ENCODE measurements around the gene CHCT1.

Gene CHCT1

GRCh38 chr17:60391471-60392041, 30.7 kb upstream of the CHCT1 start (continued):
- TF ChIP-seq PRDM10 (tag by site-specific recombination; IDR thresholded peaks at IDR 0.05) (peak; percentile 68), ZNF221 (tag by site-specific recombination; IDR thresholded peaks at IDR 0.05; ENCODE audit: borderline replicate concordance) (no peak), ZNF692 (tag by site-specific recombination; IDR thresholded peaks at IDR 0.05) (peak; percentile 10; the same call in 1 of the 2 replicates), MYNN (tag by site-specific recombination; IDR thresholded peaks at IDR 0.05; ENCODE audit: borderline replicate concordance) (peak; percentile 30; the same call in 1 of the 2 replicates), ZBTB20 (tag by site-specific recombination; IDR thresholded peaks at IDR 0.05) (peak; percentile 37; the same call in 1 of the 2 replicates), ZNF404 (tag by site-specific recombination; IDR thresholded peaks at IDR 0.05) (no peak), TRIM28 (IDR thresholded peaks at IDR 0.05; ENCODE audit: borderline replicate concordance, low read length) (no peak), ZNF585B (tag by site-specific recombination; IDR thresholded peaks at IDR 0.05) (no peak), ZNF140 (tag by site-specific recombination; IDR thresholded peaks at IDR 0.05) (no peak), ZNF658 (tag by site-specific recombination; IDR thresholded peaks at IDR 0.05) (no peak), ZNF580 (tag by site-specific recombination; IDR thresholded peaks at IDR 0.05) (peak; percentile 58; the same call in 1 of the 2 replicates), MEIS1 (CRISPR knock-in tag; IDR thresholded peaks at IDR 0.05; ENCODE audit: borderline replicate concordance) (no peak), PRDM2 (tag by site-specific recombination; IDR thresholded peaks at IDR 0.05; ENCODE audit: borderline replicate concordance) (no peak; the same call in 1 of the 2 replicates), ZNF335 (tag by site-specific recombination; conservative IDR thresholded peaks at IDR 0.05) (peak; percentile 96), ZNF561 (tag by site-specific recombination; IDR thresholded peaks at IDR 0.05; ENCODE audit: borderline replicate concordance) (no peak), ZNF792 (tag by site-specific recombination; IDR thresholded peaks at IDR 0.05) (peak; percentile 88; the same call in 1 of the 2 replicates), ZNF146 (tag by site-specific recombination; IDR thresholded peaks at IDR 0.05) (no peak), ZFP3 (tag by site-specific recombination; IDR thresholded peaks at IDR 0.05; ENCODE audit: low read depth) (no peak), ZNF629 (tag by site-specific recombination; IDR thresholded peaks at IDR 0.05) (no peak), ZBTB26 (tag by site-specific recombination; optimal IDR thresholded peaks at IDR 0.05) (no peak), ZSCAN16 (tag by site-specific recombination; IDR thresholded peaks at IDR 0.05) (no peak), ZSCAN23 (tag by site-specific recombination; IDR thresholded peaks at IDR 0.05) (0 out of 2 replicates have a peak, but pooled peaks have one; percentile 17), ZNF19 (tag by site-specific recombination; IDR thresholded peaks at IDR 0.05; ENCODE audit: low read depth) (no peak), ZNF623 (tag by site-specific recombination; IDR thresholded peaks at IDR 0.05) (no peak), ZNF423 (tag by site-specific recombination; IDR thresholded peaks at IDR 0.05) (peak; percentile 89), ZNF660 (tag by site-specific recombination; IDR thresholded peaks at IDR 0.05) (no peak), ZNF174 (tag by site-specific recombination; IDR thresholded peaks at IDR 0.05) (no peak), ZNF211 (tag by site-specific recombination; IDR thresholded peaks at IDR 0.05; ENCODE audit: low read depth) (no peak), ZNF37A (tag by site-specific recombination; IDR thresholded peaks at IDR 0.05) (no peak)
